ENCODE results near the gene COQ3. TPM values are rescaled to one million over a fixed set of nuclear protein-coding genes. Genes with fewer than 3 reads are reported as not detected.

Gene COQ3
- total RNA-seq, 1 experiment from 2014 or later = 7.6 TPM

DNA sequence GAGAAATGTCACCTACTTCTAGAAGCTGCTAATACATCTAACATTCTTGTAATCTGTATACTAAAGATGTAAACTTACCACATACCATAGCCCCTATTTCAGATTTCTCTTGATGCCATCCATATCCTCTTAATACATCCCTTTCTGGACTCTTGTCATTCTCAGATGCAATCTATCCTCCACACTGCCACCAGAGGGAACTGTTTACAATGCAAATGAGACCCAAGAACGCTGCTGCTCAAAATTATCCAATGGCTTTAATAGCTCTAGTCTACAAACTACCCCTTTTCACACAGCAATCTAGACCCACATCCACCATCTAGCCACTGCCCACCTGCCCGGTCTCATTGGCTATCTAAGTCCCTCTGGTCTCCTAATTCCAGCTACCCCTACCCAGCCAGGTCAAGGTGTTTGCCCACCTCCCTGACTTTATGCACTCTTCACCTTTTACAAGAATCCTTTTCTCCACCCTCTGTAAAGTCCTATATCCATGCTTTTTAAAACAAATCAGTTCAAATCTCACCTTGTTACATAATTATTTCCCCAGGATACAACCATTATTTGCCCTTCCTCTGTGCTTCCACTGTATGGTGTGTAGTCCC lies 59.4 kb downstream of the COQ3 start:
- peak; percentile 65 for DNase-seq (ENCODE audit: low read depth)

- no peak for DNase-seq (ENCODE audit: low read depth)
Measured at GRCh38 chr6:99333068-99333467, 60.9 kb downstream of the COQ3 start.

GRCh38 chr6:99331531-99331930 lies 62.5 kb downstream of the COQ3 start:
- no peak for DNase-seq (ENCODE audit: low read depth)

GRCh38 chr6:99330159-99330558 lies 63.8 kb downstream of the COQ3 start:
- DNase-seq (ENCODE audit: low read depth) = peak; percentile 61

DNA sequence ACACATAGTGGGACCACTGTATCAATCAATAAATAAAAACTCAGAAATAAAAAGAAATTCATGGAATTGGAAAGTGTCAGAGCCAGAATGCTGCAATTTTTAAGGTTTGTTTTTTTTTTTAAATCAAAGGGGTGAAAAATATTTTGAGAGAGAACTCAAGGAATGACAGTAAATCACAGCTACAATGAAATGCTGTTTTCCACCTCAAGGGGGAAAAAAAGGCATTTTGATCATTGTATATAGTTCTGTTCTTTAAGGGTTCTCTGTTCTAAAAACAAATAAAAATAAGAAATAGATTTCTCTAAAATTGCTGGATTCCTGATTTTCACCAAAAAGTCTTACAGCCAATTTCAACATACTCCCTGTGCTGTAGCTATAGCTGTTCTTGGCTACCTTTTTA lies 69.0 kb downstream of the COQ3 start:
- no peak for DNase-seq (ENCODE audit: low read depth)

Other genes with a start within 250 kb of the COQ3 start
- 3.5 and 6.9 TPM in 2 replicates for gene FAXC, start 44.5 kb downstream of the COQ3 start, total RNA-seq (2014; rRNA removed; shearing (Covaris generic))
- 19.5 and 20.1 TPM in 2 replicates for gene PNISR, start 31.1 kb upstream of the COQ3 start, total RNA-seq (2014; rRNA removed; shearing (Covaris generic))
- 4.6 and 7.7 TPM in 2 replicates for gene USP45, start 121.2 kb upstream of the COQ3 start, total RNA-seq (2014; rRNA removed; shearing (Covaris generic))
- 86.0 and 103 TPM in 2 replicates for gene CCNC, start 174.5 kb upstream of the COQ3 start, total RNA-seq (2014; rRNA removed; shearing (Covaris generic))
- not detected in 2 replicates for gene PRDM13, start 212.6 kb upstream of the COQ3 start, total RNA-seq (2014; rRNA removed; shearing (Covaris generic))

All from M059J (cell line).